Sciatic nerve (tissue), 2 donors: ENCODE results near the gene PHETA1. TPM values are rescaled to one million over a fixed set of nuclear protein-coding genes. Genes with fewer than 3 reads are reported as not detected.
"Not testable (repeated sequence)": the region's sequence is repeated elsewhere in the genome, so short reads cannot be mapped to it uniquely, and the experiment has no call there.

Experiments used
- ATAC-seq: fragments of 200-7000 bp; cut with Tn5 transposase; one replicate; pipeline ENCODE4 v1.9.1; 2020; ENCODE audit warnings: mild to moderate bottlenecking, moderate library complexity
- DNase-seq: peaks from one replicate; pipeline ENCODE4 v3.0.0-alpha.2; 2020; ENCODE audit warnings: low spot score
- intact Hi-C: fragments of 100-400 bp; cut with DNase I; formaldehyde crosslinking; loops from one replicate; pipeline ENCODE4 v1.14.2; 2022
- total RNA-seq: library from RNA; stranded (reverse); fragmentation: NEBNext Ultra II Directional; extraction: Animal tissue kit (Norgen Biotek cat#: 25700); gene quantifications from one replicate; pipeline ENCODE4 v1.2.1, GENCODE V29; 2021
- donor health status: DM: no; HTN: no; CAD: no.
- donor health status: DM: no; HTN: no; CAD: no.

Gene PHETA1
- total RNA-seq, 1 donor from 2014 or later: 12.0 TPM

GRCh38 chr12:111406474-111407376 lies 37.8 kb upstream of the PHETA1 start:
- intact Hi-C loops: no loop called here
- ATAC-seq (peak; percentile 18), DNase-seq (peak; percentile 74)

- intact Hi-C loops: no loop called here
- DNase-seq (no peak), ATAC-seq (no peak)
Observed at GRCh38 chr12:111405859-111406473, 37.1 kb upstream of the PHETA1 start, which contains the start of gene SH2B3. TSS of gene SH2B3 (plus strand) at chr12:111405923. CDS start at chr12:111418146, 12,223 bp downstream.

GRCh38 chr12:111405149-111405858 lies 36.4 kb upstream of the PHETA1 start:
- intact Hi-C loops: no loop called here
- DNase-seq: peak; percentile 97
- peak; percentile 91 for ATAC-seq

- intact Hi-C loops: no loop called here
- DNase-seq (peak; percentile 72), ATAC-seq (peak; percentile 2)
Observed at GRCh38 chr12:111404362-111405148, 35.7 kb upstream of the PHETA1 start.

- intact Hi-C loops, DNase-seq, ATAC-seq: not testable (repeated sequence)
Observed at GRCh38 chr12:111402490-111402824, 33.6 kb upstream of the PHETA1 start.

GRCh38 chr12:111401167-111401605 lies 32.3 kb upstream of the PHETA1 start:
- intact Hi-C loops: no loop called here
- no peak for ATAC-seq

GRCh38 chr12:111399741-111400404 lies 31.0 kb upstream of the PHETA1 start:
- DNase-seq, intact Hi-C loops: not testable (repeated sequence)

More at GRCh38 chr12:111401167-111401605, 32.3 kb upstream of the PHETA1 start:
- no peak for DNase-seq

GRCh38 chr12:111398530-111398929 lies 29.6 kb upstream of the PHETA1 start:
- ATAC-seq (peak; percentile 15), DNase-seq (no peak)
- intact Hi-C loops: no loop called here

More at GRCh38 chr12:111399741-111400404, 31.0 kb upstream of the PHETA1 start:
- ATAC-seq: not testable (repeated sequence)

- intact Hi-C loops: loop anchor here (2.0 kb wide), 1 partner anchor 56 kb away; no protein-coding TSS in a partner anchor
- peak; percentile 92 for DNase-seq
- ATAC-seq: peak; percentile 87
Observed at GRCh38 chr12:111396726-111397445, 28.0 kb upstream of the PHETA1 start.

GRCh38 chr12:111396271-111396670 lies 27.4 kb upstream of the PHETA1 start:
- ATAC-seq: not testable (repeated sequence)
- intact Hi-C loops: loop anchor here (2.0 kb wide), 1 partner anchor 57 kb away; no protein-coding TSS in a partner anchor

GRCh38 chr12:111395336-111396187 lies 26.7 kb upstream of the PHETA1 start:
- intact Hi-C loops: loop anchor here (2.0 kb wide), 1 partner anchor 57 kb away; no protein-coding TSS in a partner anchor
- DNase-seq: no peak
- ATAC-seq: no peak

More at GRCh38 chr12:111396271-111396670, 27.4 kb upstream of the PHETA1 start:
- not testable (repeated sequence) for DNase-seq

GRCh38 chr12:111394480-111394879 lies 25.6 kb upstream of the PHETA1 start:
- intact Hi-C loops: no loop called here
- DNase-seq: no peak
- no peak for ATAC-seq

GRCh38 chr12:111393700-111394300 lies 24.9 kb upstream of the PHETA1 start:
- intact Hi-C loops: no loop called here
- no peak for DNase-seq
- ATAC-seq: peak; percentile 54

GRCh38 chr12:111390910-111391309 lies 22.0 kb upstream of the PHETA1 start:
- ATAC-seq (no peak), DNase-seq (no peak)
- intact Hi-C loops: no loop called here

- intact Hi-C loops: no loop called here
- peak; percentile 8 for ATAC-seq
- DNase-seq: no peak
Observed at GRCh38 chr12:111389635-111390034, 20.7 kb upstream of the PHETA1 start.

- DNase-seq (no peak), ATAC-seq (no peak)
- intact Hi-C loops: no loop called here
Observed at GRCh38 chr12:111387747-111388323, 18.9 kb upstream of the PHETA1 start.
